ENCODE measurements around the gene KCNJ10. TPM values are rescaled to one million over a fixed set of nuclear protein-coding genes. Genes with fewer than 3 reads are reported as not detected.

The KCNJ10 gene
- total RNA-seq, 1 donor from 2014 or later: not detected

DNA sequence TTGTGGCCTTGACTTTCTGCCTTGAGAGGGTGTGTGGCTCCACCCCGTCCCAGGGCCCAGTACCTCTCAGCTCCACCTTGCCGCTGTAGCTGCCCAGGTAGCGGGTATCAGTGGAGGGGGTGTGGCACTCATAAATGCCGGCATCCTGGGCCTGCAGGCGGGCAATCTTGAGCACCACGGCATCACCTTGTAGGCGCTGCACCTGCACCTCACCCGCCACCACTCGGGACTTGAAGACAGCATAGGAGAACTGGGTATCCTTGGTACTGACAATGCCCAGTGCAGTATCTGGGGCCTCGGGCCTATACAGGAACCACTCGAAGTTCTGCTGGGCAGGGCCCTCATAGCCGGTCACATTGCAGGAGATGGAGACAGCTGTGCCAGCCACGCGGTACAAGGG is 24.8 kb upstream of the KCNJ10 start:
- Histone ChIP-seq H3K4me1 (peaks cover 23% of the 10 kb centered on the region), H3K9me3 (no peaks in the 10 kb centered on the region), H3K36me3 (peaks cover 35% of the 10 kb centered on the region), H3K27me3 (no peaks in the 10 kb centered on the region), H3K4me3 (no peak overlapping the region), H3K27ac (no peak overlapping the region)
- ATAC-seq: no peak
- DNase-seq: peak; percentile 44
- intact Hi-C loops (cut with DNase I): no loop called here
- TF ChIP-seq, protein P1, sequence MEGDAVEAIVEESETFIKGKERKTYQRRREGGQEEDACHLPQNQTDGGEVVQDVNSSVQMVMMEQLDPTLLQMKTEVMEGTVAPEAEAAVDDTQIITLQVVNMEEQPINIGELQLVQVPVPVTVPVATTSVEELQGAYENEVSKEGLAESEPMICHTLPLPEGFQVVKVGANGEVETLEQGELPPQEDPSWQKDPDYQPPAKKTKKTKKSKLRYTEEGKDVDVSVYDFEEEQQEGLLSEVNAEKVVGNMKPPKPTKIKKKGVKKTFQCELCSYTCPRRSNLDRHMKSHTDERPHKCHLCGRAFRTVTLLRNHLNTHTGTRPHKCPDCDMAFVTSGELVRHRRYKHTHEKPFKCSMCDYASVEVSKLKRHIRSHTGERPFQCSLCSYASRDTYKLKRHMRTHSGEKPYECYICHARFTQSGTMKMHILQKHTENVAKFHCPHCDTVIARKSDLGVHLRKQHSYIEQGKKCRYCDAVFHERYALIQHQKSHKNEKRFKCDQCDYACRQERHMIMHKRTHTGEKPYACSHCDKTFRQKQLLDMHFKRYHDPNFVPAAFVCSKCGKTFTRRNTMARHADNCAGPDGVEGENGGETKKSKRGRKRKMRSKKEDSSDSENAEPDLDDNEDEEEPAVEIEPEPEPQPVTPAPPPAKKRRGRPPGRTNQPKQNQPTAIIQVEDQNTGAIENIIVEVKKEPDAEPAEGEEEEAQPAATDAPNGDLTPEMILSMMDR (IDR thresholded peaks at IDR 0.05): no peak

DNA sequence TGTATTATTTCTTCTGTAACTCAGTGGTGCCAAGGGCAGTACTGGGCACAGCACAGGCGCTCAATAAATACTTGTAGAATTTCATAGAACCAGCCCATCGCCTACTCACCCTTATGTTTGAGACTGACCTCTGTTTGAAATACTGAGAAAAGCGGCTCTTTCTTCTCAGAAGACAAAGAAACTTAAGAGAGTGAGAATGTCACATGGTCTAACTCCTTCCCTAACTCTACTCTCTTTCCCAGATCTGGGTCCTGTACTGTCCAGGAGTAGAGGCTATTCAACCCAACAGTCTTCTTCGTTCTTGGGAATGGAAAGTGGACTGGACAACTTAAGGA is 24.3 kb upstream of the KCNJ10 start:
- ATAC-seq (no peak), DNase-seq (no peak)
- Histone ChIP-seq H3K9me3 (no peaks in the 10 kb centered on the region), H3K4me3 (no peak overlapping the region), H3K27ac (no peak overlapping the region), H3K27me3 (no peaks in the 10 kb centered on the region), H3K36me3 (peaks cover 35% of the 10 kb centered on the region), H3K4me1 (peaks cover 19% of the 10 kb centered on the region)
- TF ChIP-seq, protein P1 (IDR thresholded peaks at IDR 0.05): no peak
- intact Hi-C loops (cut with DNase I): no loop called here

DNA sequence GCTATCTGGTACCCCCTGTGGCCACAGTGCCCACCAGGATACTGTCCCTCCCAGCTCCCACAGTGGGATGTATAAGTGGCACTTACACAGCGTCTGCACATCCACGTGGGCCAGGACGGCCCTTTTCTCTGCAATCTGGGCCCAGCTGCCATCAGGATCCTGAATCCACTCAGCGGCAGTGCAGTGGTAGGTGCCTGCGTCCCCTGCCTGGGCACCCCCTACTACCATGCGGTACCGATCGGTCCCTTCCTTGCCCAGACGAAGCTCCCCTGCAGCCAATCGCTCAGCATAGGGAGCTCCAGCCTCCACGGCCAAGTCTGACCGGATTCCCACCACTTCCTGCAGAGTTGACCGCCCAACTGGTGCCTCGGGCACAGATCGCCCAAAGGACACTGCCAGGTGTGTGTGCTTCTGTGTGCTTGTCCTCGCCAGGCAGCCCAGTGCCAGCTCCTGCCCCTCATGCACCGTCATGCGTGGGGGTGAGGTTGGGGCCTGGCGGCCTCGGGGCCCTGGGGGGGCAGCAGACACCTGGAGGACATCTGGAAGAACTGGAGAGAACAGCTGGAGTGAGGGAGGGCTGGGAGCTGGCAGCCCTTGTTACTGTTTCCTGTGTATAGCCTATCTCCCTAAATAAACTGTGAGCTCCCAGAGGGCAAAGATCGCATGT is 23.8 kb upstream of the KCNJ10 start:
- H3K36me3 ChIP-seq: peaks cover 35% of the 10 kb centered on the region
- ATAC-seq: no peak
- DNase-seq: peak; percentile 61
- H3K4me1 ChIP-seq: peaks cover 18% of the 10 kb centered on the region
- no peaks in the 10 kb centered on the region for H3K27me3 ChIP-seq
- no peak overlapping the region for H3K27ac ChIP-seq
- H3K9me3 ChIP-seq: no peaks in the 10 kb centered on the region
- intact Hi-C loops (cut with DNase I): no loop called here
- TF ChIP-seq, protein P1 (IDR thresholded peaks at IDR 0.05): no peak
- no peak overlapping the region for H3K4me3 ChIP-seq

DNA sequence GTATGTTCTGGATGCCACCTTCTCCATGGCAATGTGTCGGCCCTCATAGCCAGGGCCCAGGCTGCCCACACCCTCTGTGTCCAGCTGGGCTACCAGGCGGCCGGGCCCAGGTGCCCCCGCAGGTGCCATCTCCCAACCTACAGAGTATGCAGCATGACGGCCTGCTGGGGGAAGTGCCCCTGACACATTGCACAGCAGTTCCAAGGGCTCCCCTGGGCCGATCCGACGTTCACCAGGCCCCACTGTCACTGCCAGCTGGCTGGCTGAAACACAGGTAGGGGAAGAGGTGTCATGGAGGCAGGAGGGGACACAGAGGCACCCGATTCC is 23.1 kb upstream of the KCNJ10 start:
- ATAC-seq: no peak
- intact Hi-C loops (cut with DNase I): no loop called here

DNA sequence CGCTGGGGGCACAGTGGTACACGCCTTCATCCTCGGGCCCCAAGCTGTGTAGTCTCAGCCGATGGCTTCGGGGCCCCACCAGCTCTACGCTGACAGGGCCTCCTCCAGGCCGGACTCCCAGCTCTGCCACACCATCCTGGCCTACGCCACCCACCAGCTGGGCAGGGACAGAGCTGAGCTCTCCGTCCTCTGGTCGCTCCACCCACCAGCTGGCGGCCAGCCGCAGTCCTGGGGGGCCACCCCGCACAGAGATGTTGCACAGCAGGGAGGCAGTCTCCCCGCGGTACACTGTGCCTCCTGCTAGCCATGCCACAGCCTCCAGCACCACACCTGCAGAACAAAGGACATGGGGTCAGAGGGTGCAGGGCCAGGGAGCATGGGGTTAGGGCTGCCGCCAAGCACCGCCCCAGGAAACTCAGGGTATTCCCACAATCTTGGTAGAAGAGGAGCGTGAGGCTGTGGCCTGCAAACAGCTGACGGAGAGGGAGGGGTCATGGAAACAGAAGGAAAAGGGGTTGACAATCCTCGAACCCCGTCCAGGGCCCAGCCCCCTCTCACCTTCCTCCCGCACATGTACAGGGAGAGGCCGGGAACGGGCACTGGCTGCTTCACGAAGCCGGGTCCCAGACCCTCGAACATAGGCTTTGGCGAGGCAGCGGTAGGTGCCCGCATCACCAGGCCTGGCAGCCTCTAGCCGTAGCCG is 22.6 kb upstream of the KCNJ10 start:
- Histone ChIP-seq H3K4me3 (no peak overlapping the region), H3K4me1 (peaks cover 15% of the 10 kb centered on the region), H3K9me3 (no peaks in the 10 kb centered on the region), H3K27ac (no peak overlapping the region), H3K36me3 (peaks cover 35% of the 10 kb centered on the region), H3K27me3 (no peaks in the 10 kb centered on the region)
- DNase-seq (peak; percentile 57), ATAC-seq (no peak)
- TF ChIP-seq, protein P1 (IDR thresholded peaks at IDR 0.05): no peak
- intact Hi-C loops (cut with DNase I): no loop called here

More for the DNA sequence above, 23.1 kb upstream of the KCNJ10 start:
- peak; percentile 52 for DNase-seq
- no peaks in the 10 kb centered on the region for H3K9me3 ChIP-seq
- TF ChIP-seq, protein P1 (IDR thresholded peaks at IDR 0.05): no peak
- H3K4me3 ChIP-seq: no peak overlapping the region
- H3K27ac ChIP-seq: no peak overlapping the region
- peaks cover 35% of the 10 kb centered on the region for H3K36me3 ChIP-seq
- H3K4me1 ChIP-seq: peaks cover 18% of the 10 kb centered on the region
- no peaks in the 10 kb centered on the region for H3K27me3 ChIP-seq
